Thyroid gland (tissue), 4 donors: ENCODE results near the gene RNF224.

ENCODE experiments used
- CTCF ChIP-seq, 6 experiments: fragments of 200-600 bp in 3 of 6; fragments of 450-650 bp in 3 of 6; sonication (generic) in 3 of 6; IDR thresholded peaks; one replicate each; pipeline ENCODE4 v1.5.1; 2016 to 2019; ENCODE audit warnings: antibody characterized with exemption in 6 of 6, mild to moderate bottlenecking in 2 of 6, inconsistent platforms in 1 of 6, moderate library complexity in 1 of 6
- POLR2A ChIP-seq, 2 donors: fragments of 450-650 bp; IDR thresholded peaks; one replicate each; pipeline ENCODE4 v1.6.1; 2017; ENCODE audit warnings: antibody characterized with exemption in 2 of 2, mild to moderate bottlenecking in 2 of 2, moderate library complexity in 1 of 2

GRCh38 chr9:137221506-137222111 is 5.7 kb upstream of the RNF224 start:
- TF ChIP-seq CTCF (IDR thresholded peaks at IDR 0.05) (no peak), POLR2A (IDR thresholded peaks at IDR 0.05) (peak in 1 of 2 donors; percentile 6)
